ENCODE data around the gene COLQ.

The COLQ gene

DNA sequence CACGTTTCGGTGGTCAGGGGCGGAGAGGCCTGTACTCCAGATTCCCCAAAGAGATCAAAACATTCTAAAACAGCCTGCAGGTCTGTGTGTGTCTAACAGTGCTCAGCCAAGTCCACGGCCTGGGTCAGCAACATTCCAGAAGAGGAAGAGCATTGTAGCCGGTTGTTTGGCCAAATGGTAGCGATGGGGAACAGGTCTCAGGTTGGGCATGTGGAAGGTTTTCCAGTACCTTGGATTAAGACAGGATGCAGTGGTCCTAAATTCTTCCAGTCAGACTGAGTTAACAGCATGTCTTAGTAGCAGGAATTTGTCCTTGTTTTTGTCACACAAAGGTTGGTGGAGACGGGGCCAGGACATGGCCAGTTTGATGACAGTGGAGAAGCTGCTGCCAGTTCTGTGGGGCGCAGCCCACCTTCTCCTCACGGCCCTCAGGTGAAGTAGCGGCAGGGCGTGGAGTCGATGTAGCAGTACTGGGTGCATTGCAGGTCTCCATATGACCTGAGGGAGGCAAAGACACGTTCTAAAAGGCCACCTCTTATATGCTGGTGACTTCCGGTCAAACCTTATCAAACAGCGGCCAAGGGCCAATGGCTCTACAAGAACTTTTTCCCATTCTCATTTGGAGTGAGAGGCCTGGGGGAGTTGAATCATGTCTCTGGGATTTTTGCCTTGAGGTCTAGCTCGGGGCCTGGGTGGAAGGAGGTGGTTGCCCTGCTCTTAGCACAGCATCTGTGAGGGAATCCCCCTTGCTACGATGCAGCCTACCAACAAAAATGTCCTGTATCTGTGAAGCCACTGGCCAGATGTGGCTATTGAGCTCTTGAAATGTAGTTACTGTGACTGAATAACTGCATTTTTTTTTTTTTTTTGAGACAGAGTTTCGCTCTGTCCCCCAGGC is 70.0 kb downstream of the COLQ start:
- no peak for TF ChIP-seq POLR2A (IDR thresholded peaks at IDR 0.05; ENCODE audit: low read length)
- TF ChIP-seq GATA1 (IDR thresholded peaks at IDR 0.05; ENCODE audit: low read depth, low read length) = no peak

DNA sequence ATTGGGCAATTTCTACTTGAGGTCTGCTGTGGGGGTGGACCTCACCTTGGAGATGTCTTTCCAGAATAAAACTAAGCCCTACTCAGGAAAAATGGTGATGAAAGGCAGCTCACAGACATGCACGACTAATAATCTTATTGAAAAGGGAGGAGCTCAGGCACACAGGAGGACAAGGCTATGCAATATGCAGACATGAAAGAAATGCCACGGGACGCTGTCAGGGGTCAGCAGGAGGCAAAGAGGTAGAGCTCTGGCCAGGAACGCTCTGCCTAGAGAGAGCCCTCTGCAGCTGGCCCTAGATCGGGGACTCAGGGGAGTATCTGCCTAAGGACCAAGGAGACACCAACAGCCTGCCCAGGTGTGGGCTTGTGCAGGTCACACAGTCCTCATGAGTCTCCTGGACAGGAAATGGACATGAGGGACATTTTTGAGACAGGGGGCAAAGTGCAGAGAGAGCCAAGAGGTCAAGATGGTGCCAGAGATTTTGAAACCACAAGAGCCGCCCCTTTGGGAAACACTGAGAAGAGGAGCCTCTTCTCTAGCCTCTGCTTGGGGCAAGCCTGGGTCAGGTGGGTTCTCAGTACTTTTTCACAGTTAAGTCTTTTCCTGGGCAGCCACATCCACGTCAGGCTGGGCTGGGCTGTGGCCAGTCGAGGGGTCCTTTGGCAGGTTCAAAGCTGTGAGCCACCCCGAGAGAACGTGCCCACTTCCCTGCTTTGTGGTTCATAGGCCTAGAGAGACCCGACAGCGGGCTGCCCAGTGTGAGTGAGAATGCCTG is 70.9 kb downstream of the COLQ start:
- no peak for DNase-seq
- TF ChIP-seq POLR2A (IDR thresholded peaks at IDR 0.05; ENCODE audit: low read length) (no peak), GATA1 (IDR thresholded peaks at IDR 0.05; ENCODE audit: low read depth, low read length) (no peak)

More for the DNA sequence above, 70.0 kb downstream of the COLQ start:
- no peak for DNase-seq

DNA sequence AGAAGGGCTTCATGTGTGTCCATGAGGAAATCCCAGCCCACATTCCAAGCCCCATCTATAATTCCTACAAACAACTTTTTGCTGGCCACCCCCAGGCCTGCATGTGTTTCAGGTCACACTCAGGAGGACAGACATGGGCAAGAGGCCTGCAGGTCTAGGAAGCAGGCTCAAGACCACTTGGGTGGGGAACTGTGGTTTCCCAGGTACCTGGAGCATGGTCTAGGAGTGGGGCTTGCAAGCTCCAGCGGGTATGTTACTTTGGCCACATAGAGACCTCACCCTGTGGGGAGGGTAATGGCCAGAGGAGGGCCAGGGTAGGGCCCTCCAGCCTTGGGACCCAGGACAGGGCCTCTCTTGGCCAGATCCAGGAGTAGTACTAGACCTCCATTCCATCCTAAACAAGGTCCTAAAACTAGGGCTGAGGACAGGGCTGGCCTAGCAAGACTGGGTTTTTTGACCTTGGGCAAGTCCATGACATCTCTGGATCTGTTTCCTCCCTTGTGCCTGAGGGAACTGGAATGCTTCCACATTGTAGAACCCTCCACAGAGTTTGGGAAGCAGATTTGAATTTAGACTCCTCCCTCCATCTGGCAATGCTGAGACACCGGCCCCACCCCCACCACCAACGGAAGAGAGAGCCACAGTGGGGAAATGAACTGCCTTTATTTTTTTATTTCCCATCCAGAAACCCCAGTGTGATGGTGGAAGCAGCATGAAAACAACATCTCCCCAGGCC is 71.8 kb downstream of the COLQ start:
- no peak for TF ChIP-seq POLR2A (IDR thresholded peaks at IDR 0.05; ENCODE audit: low read length)
- no peak for TF ChIP-seq GATA1 (IDR thresholded peaks at IDR 0.05; ENCODE audit: low read depth, low read length)
- no peak for DNase-seq

DNA sequence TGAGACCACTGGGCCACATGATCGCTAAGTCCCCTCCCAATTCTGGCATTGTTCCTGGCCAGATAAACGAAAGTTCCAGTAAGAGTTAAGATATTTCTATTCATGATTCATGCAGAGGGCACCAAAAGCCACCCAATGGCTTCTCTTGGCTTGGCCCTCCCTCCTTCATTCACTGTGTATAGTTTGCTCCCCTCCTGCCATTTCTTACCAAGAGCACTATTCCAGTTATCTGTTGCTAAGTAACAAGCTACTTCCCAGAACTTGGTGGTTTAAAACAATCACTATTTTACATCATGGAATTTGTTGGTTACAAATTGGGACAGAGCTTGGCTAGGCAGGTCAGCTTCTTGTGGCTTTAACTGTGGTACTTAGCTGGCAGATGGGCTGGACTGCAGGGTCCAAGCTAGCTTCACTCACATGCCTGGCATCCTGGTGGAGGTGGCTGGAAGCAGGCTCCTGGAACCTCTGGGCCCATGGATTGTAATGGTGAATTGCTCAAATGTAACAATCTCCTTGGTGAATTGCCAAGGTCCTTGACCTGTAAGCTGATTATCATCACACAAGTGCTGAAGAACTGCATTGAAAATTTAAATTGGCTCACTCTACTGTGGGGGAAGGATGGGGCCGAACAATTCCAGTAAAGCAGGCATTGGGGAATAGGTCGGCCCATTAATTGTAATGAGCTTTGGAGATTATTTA is 77.5 kb downstream of the COLQ start:
- no peak for DNase-seq
- no peak for TF ChIP-seq GATA1 (IDR thresholded peaks at IDR 0.05; ENCODE audit: low read depth, low read length)
- no peak for TF ChIP-seq POLR2A (IDR thresholded peaks at IDR 0.05; ENCODE audit: low read length)

DNA sequence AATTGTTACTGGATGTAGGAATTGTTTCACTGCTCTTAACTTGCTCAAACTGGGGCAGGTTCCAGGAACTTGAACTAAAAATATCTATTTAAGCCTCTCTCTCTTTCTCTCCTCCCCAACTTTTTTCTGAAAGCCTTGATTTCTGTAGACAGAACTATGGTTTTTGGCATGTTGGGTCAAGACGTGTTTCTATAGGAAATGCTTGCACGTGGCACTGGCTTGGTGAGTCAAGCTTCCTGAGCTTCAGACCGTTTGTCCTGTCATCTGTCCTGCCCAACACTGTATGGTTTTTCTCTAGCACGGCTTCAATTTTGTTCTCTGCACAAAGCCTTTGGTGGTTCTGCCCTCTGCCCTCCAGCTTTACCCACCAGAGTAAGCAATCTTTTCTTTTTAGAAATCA is 80.6 kb downstream of the COLQ start:
- TF ChIP-seq POLR2A (IDR thresholded peaks at IDR 0.05; ENCODE audit: low read length) (no peak), GATA1 (IDR thresholded peaks at IDR 0.05; ENCODE audit: low read depth, low read length) (no peak)
- no peak for DNase-seq

DNA sequence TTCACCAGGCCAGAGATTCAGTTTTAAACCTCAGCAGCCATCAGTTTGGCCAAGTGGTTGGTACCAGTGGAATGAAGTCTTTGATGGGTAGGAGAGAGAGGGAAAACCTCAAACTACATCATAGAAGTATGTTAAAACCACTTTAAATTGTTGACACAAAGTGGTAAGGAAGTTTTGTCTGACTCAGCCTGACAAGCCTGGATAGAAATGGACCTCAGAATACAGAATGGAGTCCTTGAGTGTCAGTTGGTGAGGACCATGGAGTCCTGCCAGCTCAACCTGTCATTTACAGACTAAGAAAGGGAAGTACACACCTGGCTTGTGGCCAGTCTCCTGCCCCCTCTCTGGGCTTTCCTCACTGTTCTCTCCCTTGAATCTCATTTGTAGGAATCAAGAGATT is 82.0 kb downstream of the COLQ start:
- TF ChIP-seq GATA1 (IDR thresholded peaks at IDR 0.05; ENCODE audit: low read depth, low read length) (no peak), POLR2A (IDR thresholded peaks at IDR 0.05; ENCODE audit: low read length) (no peak)
- DNase-seq = no peak

DNA sequence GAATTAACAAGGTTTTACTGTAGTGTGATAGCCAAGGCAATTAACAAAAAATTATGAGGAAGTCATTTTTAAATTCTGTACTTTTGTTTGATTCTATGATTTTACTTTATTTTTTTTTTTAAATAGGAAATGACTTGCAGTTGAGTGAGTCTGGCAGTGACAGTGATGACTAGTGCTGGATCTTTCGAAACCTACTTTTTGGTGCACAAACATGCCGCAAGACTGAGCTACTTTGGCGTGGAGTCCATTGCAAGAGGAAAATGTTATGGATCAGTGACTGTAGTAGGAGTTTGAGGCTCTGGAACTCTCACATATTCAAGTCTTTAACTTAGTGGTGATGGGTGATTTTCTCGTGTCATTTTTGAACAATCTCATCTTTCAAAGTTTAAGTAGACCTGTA is 82.5 kb downstream of the COLQ start:
- DNase-seq = peak in 1 of 2 experiments; percentile 2
- TF ChIP-seq GATA1 (IDR thresholded peaks at IDR 0.05; ENCODE audit: low read depth, low read length) = no peak
- no peak for TF ChIP-seq POLR2A (IDR thresholded peaks at IDR 0.05; ENCODE audit: low read length)

DNA sequence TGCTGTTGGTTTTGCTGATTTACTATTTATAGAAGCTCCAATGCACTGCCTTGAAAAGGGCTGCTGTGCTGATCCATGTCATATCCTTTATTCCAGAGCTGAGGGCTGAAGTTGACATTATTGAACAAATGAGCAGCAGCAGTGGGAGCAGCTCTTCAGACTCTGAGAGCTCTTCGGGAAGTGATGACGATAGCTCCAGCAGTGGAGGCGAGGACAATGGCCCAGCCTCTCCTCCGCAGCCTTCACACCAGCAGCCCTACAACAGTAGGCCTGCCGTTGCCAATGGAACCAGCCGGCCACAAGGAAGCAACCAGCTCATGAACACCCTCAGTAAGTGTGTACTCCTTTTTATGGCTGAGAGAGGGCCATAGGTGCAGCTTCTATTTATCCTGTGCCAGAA is 85.3 kb downstream of the COLQ start:
- no peak for TF ChIP-seq POLR2A (IDR thresholded peaks at IDR 0.05; ENCODE audit: low read length)
- no peak for TF ChIP-seq GATA1 (IDR thresholded peaks at IDR 0.05; ENCODE audit: low read depth, low read length)
- DNase-seq = no peak

DNA sequence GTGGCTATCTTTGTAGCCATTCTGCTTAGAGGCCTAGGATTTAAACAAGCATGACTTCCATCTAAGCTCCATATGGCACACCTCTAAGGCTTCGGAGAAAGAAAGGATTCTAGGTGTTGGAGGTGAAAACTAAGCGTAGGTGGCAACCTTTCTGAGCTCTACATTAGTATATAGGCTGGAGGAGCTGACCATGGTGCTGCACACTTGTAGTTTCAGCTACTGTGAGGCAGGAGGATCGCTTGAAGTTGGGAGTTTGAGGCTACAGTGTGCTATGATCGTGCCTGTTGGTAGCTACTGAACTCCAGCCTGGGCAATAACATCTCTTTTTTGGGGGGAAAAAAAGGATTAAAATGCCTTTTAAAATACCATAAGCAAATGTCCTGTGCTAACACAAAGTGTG is 86.8 kb downstream of the COLQ start:
- no peak for TF ChIP-seq GATA1 (IDR thresholded peaks at IDR 0.05; ENCODE audit: low read depth, low read length)
- TF ChIP-seq POLR2A (IDR thresholded peaks at IDR 0.05; ENCODE audit: low read length) = no peak

DNA sequence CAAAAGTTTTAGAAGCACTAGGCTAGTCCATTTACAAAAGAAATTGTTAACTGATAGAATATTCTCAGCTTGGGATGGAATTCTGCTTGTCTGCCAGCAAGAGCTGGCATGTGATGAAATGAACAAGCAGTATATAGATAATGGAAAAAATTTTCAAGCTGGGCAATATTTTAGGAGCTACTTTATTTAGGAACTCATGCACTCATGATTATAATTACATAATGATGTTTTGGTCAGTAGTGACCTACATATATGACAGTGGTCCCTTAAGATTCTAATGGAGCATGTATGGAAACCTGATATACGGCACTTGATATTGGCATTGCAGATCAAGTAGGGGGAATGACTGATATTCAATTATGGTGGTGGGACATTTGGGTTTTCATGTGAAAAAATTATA is 88.0 kb downstream of the COLQ start:
- TF ChIP-seq POLR2A (IDR thresholded peaks at IDR 0.05; ENCODE audit: low read length) = no peak
- no peak for TF ChIP-seq GATA1 (IDR thresholded peaks at IDR 0.05; ENCODE audit: low read depth, low read length)
- DNase-seq = no peak

More for the DNA sequence above, 86.8 kb downstream of the COLQ start:
- no peak for DNase-seq

DNA sequence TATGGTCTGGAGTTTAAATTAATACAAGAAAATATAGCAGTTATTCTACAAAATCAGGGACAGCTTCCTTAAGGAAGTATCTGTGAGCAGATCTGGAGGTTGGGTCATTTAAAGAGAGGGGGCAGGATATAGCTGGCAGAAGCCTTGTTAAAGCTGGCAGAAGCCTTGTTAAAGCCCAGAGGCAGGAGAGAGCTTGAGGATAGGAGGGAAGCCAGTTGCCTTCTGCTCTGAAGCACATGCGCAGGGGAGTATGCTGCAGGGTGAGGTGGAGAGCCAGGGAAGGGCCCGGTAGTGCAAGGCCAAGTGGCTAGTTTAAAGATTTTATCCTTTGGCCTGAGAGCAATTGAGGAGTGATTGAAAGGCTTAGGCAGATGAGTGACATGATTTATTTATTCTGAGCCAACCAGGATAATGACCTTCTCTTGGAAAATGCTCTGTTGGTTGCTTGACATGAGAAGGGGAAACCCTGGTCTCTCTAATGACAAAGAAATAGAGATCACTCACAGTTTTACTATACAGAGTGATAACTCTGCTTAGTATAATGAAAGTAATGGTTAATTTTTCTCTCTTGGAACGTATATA is 90.2 kb downstream of the COLQ start:
- DNase-seq = no peak
- TF ChIP-seq POLR2A (IDR thresholded peaks at IDR 0.05; ENCODE audit: low read length) (no peak), GATA1 (IDR thresholded peaks at IDR 0.05; ENCODE audit: low read depth, low read length) (no peak)

DNA sequence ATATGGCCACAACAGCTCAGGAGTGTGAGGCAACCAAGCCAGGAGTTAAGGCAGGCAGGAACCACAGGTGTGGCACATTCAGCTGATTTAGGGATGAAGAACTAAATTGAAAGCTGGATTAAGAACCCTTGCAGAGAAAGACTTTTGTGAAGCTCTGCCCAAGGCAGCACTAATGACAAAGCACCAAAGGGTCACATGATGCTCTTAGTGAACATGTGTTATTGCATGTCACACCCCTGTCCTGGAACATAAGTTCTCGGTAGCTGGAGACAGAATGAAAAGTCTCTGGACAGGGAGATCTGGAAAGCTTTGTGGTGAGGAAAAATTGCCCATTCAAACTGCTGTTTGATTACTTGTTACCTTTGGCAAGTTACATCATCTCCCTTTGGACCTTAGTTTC is 90.9 kb downstream of the COLQ start:
- TF ChIP-seq GATA1 (IDR thresholded peaks at IDR 0.05; ENCODE audit: low read depth, low read length) = no peak
- TF ChIP-seq POLR2A (IDR thresholded peaks at IDR 0.05; ENCODE audit: low read length) = no peak
- DNase-seq = peak in 1 of 2 experiments; percentile 26

DNA sequence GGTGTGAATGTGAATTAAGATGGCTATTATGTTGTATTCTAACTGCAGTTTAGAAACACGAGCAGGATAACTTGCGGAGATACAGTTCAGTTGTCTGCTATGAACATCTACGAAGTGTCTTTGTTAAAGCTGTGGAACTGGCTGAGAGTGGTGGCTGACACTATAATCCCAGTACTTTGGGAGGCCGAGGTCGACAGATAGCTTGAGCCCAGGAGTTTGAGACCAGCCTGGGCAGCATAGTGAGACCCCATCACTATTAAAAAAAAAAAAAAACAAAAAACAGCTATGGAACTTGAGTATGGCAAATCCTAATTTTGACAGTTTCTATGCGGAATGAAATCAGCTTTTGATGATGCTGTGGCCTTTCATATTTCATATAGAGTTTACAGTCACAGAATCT is 92.4 kb downstream of the COLQ start:
- no peak for TF ChIP-seq POLR2A (IDR thresholded peaks at IDR 0.05; ENCODE audit: low read length)
- TF ChIP-seq GATA1 (IDR thresholded peaks at IDR 0.05; ENCODE audit: low read depth, low read length) = no peak
- no peak for DNase-seq
